ENCODE measurements around the gene GLIS1.

GLIS1 gene

GRCh38 chr1:53508056-53508990 is 230.6 kb downstream of the GLIS1 start:
- DNase-seq (ENCODE audit: low read depth) = no peak

GRCh38 chr1:53507116-53507820 is 231.7 kb downstream of the GLIS1 start:
- DNase-seq (ENCODE audit: low read depth) = no peak

- no peak for DNase-seq (ENCODE audit: low read depth)
Observed at GRCh38 chr1:53506355-53507050, 232.5 kb downstream of the GLIS1 start.

DNA sequence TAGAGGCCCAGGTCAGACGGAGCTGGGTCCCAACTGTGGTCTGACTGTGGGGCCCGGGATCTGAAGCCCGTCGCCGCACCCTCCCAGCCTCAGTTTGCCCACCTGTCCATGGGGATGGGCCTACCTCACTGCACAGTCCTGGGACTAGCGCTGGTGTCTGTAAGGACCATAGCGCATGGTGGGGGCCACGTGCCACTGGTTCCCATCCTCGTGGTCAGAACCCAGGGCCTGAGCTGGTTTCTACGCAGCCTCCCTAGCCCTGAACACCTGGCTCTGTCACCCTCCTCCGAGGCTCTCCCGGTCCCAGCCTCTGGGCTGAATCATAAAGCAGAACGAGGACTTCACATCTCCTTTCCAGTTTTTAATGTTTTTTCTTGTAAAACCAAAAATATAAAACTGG is 233.1 kb downstream of the GLIS1 start:
- no peak for DNase-seq (ENCODE audit: low read depth)

GRCh38 chr1:53505401-53505800 is 233.6 kb downstream of the GLIS1 start:
- no peak for DNase-seq (ENCODE audit: low read depth)

GRCh38 chr1:53504901-53505300 is 234.1 kb downstream of the GLIS1 start:
- no peak for DNase-seq (ENCODE audit: low read depth)

- no peak for DNase-seq (ENCODE audit: low read depth)
Observed at GRCh38 chr1:53503433-53504217, 235.3 kb downstream of the GLIS1 start.

- DNase-seq (ENCODE audit: low read depth) = no peak
Observed at GRCh38 chr1:53502641-53503432, 236.1 kb downstream of the GLIS1 start.

- DNase-seq (ENCODE audit: low read depth) = no peak
Observed at GRCh38 chr1:53501065-53502005, 237.6 kb downstream of the GLIS1 start.

GRCh38 chr1:53500204-53501064 is 238.5 kb downstream of the GLIS1 start:
- DNase-seq (ENCODE audit: low read depth) = no peak

- no peak for DNase-seq (ENCODE audit: low read depth)
Observed at GRCh38 chr1:53499257-53500203, 239.4 kb downstream of the GLIS1 start.

- DNase-seq (ENCODE audit: low read depth) = no peak
Observed at GRCh38 chr1:53498555-53499131, 240.3 kb downstream of the GLIS1 start.

GRCh38 chr1:53495633-53496345 is 243.2 kb downstream of the GLIS1 start:
- no peak for DNase-seq (ENCODE audit: low read depth)

- no peak for DNase-seq (ENCODE audit: low read depth)
Observed at GRCh38 chr1:53490351-53490750, 248.6 kb downstream of the GLIS1 start.

DNA sequence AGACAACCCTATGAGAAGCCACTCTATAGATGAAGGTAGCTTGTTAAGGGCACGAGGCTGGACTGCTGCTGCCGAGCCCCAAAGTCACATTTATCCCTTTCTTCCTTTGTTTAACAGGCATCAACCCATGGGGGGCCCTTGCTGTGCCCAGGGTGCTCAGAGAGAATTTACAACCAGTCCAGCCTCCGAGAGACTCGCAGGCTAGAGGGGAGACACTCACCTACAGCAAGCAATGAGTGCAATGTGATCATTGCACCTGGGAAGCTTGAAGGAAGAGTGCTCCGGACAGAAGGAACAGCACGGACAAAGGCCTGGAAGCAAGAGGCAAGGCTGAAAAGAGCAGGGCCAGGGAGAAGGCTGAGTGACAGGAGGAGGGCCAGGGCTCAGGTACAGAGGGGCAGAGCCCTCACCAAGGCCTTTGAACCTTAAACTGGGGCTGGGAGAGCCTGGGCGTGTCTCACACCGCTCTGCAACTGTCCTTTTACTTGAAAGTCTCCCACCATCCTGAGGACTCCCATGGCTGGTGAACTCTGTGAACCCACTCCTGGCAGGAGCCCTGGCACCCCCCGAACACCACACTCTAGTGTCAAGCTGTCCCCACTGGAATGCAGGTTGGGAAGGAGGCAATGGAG is 252.5 kb downstream of the GLIS1 start:
- no peak for DNase-seq (ENCODE audit: low read depth)

Measured in stimulated activated CD4-positive, alpha-beta T cell treated with anti-CD3 and anti-CD28 coated beads, Interleukin-2, amount 100 ng/mL, for 4 hours (primary cell).